Heart left ventricle (tissue), 13 donors: ENCODE data around the gene DNM3.

Experiments used
- POLR2A ChIP-seq, 2 donors: fragments of 450-650 bp; IDR thresholded peaks; one replicate each; pipeline ENCODE4 v1.6.1; 2017; ENCODE audit warnings: antibody characterized with exemption in 2 of 2, mild to moderate bottlenecking in 2 of 2, moderate library complexity in 2 of 2
- TF ChIP-seq, protein P1 (sequence below), 12 donors: fragments of 200-600 bp; sonication (generic) in 4 of 12; IDR thresholded peaks; one replicate each; pipeline versions ENCODE4 v1.5.0 to v1.8.0; 2018 to 2022; ENCODE audit warnings: antibody characterized with exemption in 12 of 12, mild to moderate bottlenecking in 5 of 12
- donor health status: ischemic (EF 13 %, LVEDD 7.1; RV severe dilation, severe dysfunction).
- donor health status: DM: no; HTN: yes; CAD: no.
- donor health status: DM: no; HTN: no; CAD: no.
- donor health status: ischemic (EF 25% LVEDD 6.9; RV normal size, moderate dysfunction).
- donor health status: ischemic (EF 25% LVEDD 5.7; RV mildly dilated, moderate dysfunction).
- donor health status: ischemic (EF 35%, LVEDD 5.7; RV mildly dilated, moderate dysfunction).
- donor health status: nonischemic (EF 11% LVEDD 7.7; RV severe dilation, severe dysfunction).
- donor health status: DM: yes; HTN: yes; CAD: no.
- donor health status: PGD.
- donor health status: ischemic (EF 29% LVEDD 5.4; RV normal size, mild dysfunction).
- donor health status: nonischemic (EF 23%, LVEDD 6.1; RV moderate dilation, normal function).

GRCh38 chr1:171899838-171900237 lies 58.5 kb downstream of the DNM3 start:
- TF ChIP-seq, protein P1, sequence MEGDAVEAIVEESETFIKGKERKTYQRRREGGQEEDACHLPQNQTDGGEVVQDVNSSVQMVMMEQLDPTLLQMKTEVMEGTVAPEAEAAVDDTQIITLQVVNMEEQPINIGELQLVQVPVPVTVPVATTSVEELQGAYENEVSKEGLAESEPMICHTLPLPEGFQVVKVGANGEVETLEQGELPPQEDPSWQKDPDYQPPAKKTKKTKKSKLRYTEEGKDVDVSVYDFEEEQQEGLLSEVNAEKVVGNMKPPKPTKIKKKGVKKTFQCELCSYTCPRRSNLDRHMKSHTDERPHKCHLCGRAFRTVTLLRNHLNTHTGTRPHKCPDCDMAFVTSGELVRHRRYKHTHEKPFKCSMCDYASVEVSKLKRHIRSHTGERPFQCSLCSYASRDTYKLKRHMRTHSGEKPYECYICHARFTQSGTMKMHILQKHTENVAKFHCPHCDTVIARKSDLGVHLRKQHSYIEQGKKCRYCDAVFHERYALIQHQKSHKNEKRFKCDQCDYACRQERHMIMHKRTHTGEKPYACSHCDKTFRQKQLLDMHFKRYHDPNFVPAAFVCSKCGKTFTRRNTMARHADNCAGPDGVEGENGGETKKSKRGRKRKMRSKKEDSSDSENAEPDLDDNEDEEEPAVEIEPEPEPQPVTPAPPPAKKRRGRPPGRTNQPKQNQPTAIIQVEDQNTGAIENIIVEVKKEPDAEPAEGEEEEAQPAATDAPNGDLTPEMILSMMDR (IDR thresholded peaks at IDR 0.05): no peak
- TF ChIP-seq POLR2A (IDR thresholded peaks at IDR 0.05): no peak
